HUES48 (cell line): ENCODE data around the gene VAMP2.

Experiments
- H3K27ac ChIP-seq: one replicate; pipeline ENCODE4 v1.7.0; 2013; ENCODE audit warnings: low read depth, low read length, inconsistent platforms
- H3K27me3 ChIP-seq: 2 replicates; pipeline ENCODE4 v1.6.1; 2013; ENCODE audit warnings: mild to moderate bottlenecking, low read length; ENCODE audit not compliant: control insufficient read depth, insufficient read depth
- H3K36me3 ChIP-seq: 2 replicates; pipeline ENCODE4 v1.6.1; 2013; ENCODE audit warnings: low read length; ENCODE audit not compliant: control insufficient read depth, insufficient read depth
- H3K4me1 ChIP-seq: 2 replicates; pipeline ENCODE4 v1.6.1; 2013; ENCODE audit warnings: mild to moderate bottlenecking, low read length; ENCODE audit not compliant: control insufficient read depth, insufficient read depth
- H3K4me3 ChIP-seq: 2 replicates; pipeline ENCODE4 v1.5.1; 2013; ENCODE audit warnings: mild to moderate bottlenecking, low read depth, low read length
- H3K9ac ChIP-seq: 2 replicates; pipeline ENCODE4 v1.6.1; 2013; ENCODE audit warnings: mild to moderate bottlenecking, low read depth, low read length, moderate library complexity
- H3K9me3 ChIP-seq: 2 replicates; pipeline ENCODE4 v1.6.1; 2013; ENCODE audit warnings: low read length; ENCODE audit not compliant: control insufficient read depth, insufficient read depth

Gene VAMP2

GRCh38 chr17:8123695-8124349 is 38.9 kb downstream of the VAMP2 start, which contains the start of gene HES7:
HES7 (minus strand) TSS chr17:8124106; CDS start chr17:8124084, 22 bp downstream.
- H3K9me3 ChIP-seq, result no peaks in the 10 kb centered on the region
- no peaks in the 10 kb centered on the region for H3K36me3 ChIP-seq
- H3K4me3 ChIP-seq, result peak within 1 kb of the TSS; percentile 88
- no peak within 1 kb of the TSS for H3K9ac ChIP-seq
- H3K4me1 ChIP-seq, result peaks cover 25% of the 10 kb centered on the region
- H3K27me3 ChIP-seq, result peaks cover 59% of the 10 kb centered on the region
- no peak within 1 kb of the TSS for H3K27ac ChIP-seq

GRCh38 chr17:8122924-8123694 is 39.6 kb downstream of the VAMP2 start:
- peak overlapping the region; percentile 88 for H3K4me3 ChIP-seq
- peaks cover 57% of the 10 kb centered on the region for H3K27me3 ChIP-seq
- peaks cover 25% of the 10 kb centered on the region for H3K4me1 ChIP-seq
- no peaks in the 10 kb centered on the region for H3K36me3 ChIP-seq
- no peak overlapping the region for H3K27ac ChIP-seq
- H3K9ac ChIP-seq, result no peak overlapping the region
- no peaks in the 10 kb centered on the region for H3K9me3 ChIP-seq

GRCh38 chr17:8122422-8122923 is 40.3 kb downstream of the VAMP2 start:
- Histone ChIP-seq H3K4me1 (peaks cover 27% of the 10 kb centered on the region), H3K27me3 (peaks cover 57% of the 10 kb centered on the region), H3K27ac (no peak overlapping the region), H3K4me3 (peak overlapping the region; percentile 88), H3K9me3 (no peaks in the 10 kb centered on the region), H3K36me3 (no peaks in the 10 kb centered on the region), H3K9ac (no peak overlapping the region)

GRCh38 chr17:8121681-8122421 is 40.9 kb downstream of the VAMP2 start:
- peak overlapping the region; percentile 88 for H3K4me3 ChIP-seq
- peaks cover 23% of the 10 kb centered on the region for H3K4me1 ChIP-seq
- no peaks in the 10 kb centered on the region for H3K9me3 ChIP-seq
- H3K36me3 ChIP-seq, result no peaks in the 10 kb centered on the region
- no peak overlapping the region for H3K9ac ChIP-seq
- peaks cover 57% of the 10 kb centered on the region for H3K27me3 ChIP-seq
- no peak overlapping the region for H3K27ac ChIP-seq

- Histone ChIP-seq H3K27ac (no peak overlapping the region), H3K4me1 (peaks cover 21% of the 10 kb centered on the region), H3K9me3 (no peaks in the 10 kb centered on the region), H3K36me3 (no peaks in the 10 kb centered on the region), H3K4me3 (peak overlapping the region; percentile 88), H3K27me3 (peaks cover 59% of the 10 kb centered on the region), H3K9ac (no peak overlapping the region)
Observed at GRCh38 chr17:8121407-8121680, 41.4 kb downstream of the VAMP2 start.

GRCh38 chr17:8120520-8121406 is 42.0 kb downstream of the VAMP2 start:
- Histone ChIP-seq H3K9ac (peak overlapping the region; percentile 36; the same call in 1 of the 2 replicates), H3K4me1 (peaks cover 21% of the 10 kb centered on the region), H3K9me3 (no peaks in the 10 kb centered on the region), H3K27ac (peak overlapping the region; percentile 7), H3K27me3 (peaks cover 62% of the 10 kb centered on the region), H3K36me3 (no peaks in the 10 kb centered on the region), H3K4me3 (peak overlapping the region; percentile 88)

- Histone ChIP-seq H3K27ac (peak overlapping the region; percentile 7), H3K4me3 (peak overlapping the region; percentile 88), H3K36me3 (no peaks in the 10 kb centered on the region), H3K9me3 (no peaks in the 10 kb centered on the region), H3K27me3 (peaks cover 64% of the 10 kb centered on the region), H3K4me1 (peaks cover 17% of the 10 kb centered on the region), H3K9ac (peak overlapping the region; percentile 36; the same call in 1 of the 2 replicates)
Observed at GRCh38 chr17:8119581-8120519, 42.9 kb downstream of the VAMP2 start.

GRCh38 chr17:8118769-8119580 is 43.8 kb downstream of the VAMP2 start:
- Histone ChIP-seq H3K9me3 (no peaks in the 10 kb centered on the region), H3K4me3 (peak overlapping the region; percentile 88), H3K27me3 (peaks cover 61% of the 10 kb centered on the region), H3K9ac (no peak overlapping the region), H3K27ac (no peak overlapping the region), H3K36me3 (no peaks in the 10 kb centered on the region), H3K4me1 (peaks cover 9% of the 10 kb centered on the region; the same call in 1 of the 2 replicates)
